B cell (primary cell): ENCODE results near the gene LDHAL6A. TPM values are rescaled to one million over a fixed set of nuclear protein-coding genes. Genes with fewer than 3 reads are reported as not detected.
A peak's percentile ranks its signal among the peaks of the same experiment; 100 is the strongest.

Source experiments
- ATAC-seq: fragments of 200-7000 bp; cut with Tn5 transposase; one replicate; pipeline ENCODE4 v1.10.0; 2021; ENCODE audit warnings: low read depth, mild to moderate bottlenecking, moderate number of reproducible peaks, moderate library complexity
- CTCF ChIA-PET: fragments of 350-600 bp; sonication (Branson Sonifier 250); formaldehyde crosslinking; loops from one replicate; lab custom pipeline; 2021; ENCODE audit warnings: antibody characterized with exemption, inconsistent platforms; lab: Charles Lee
- POLR2A ChIA-PET: fragments of 350-600 bp; sonication (Branson Sonifier 250); formaldehyde crosslinking; loops from one replicate; lab custom pipeline; 2021; ENCODE audit warnings: antibody characterized with exemption; lab: Charles Lee
- DNase-seq: peaks from one replicate; pipeline ENCODE4 v3.0.0; 2013
- H2AFZ ChIP-seq: 2 replicates; pipeline ENCODE4 v1.6.1; 2012; ENCODE audit warnings: mild to moderate bottlenecking, low read depth, low read length; ENCODE audit not compliant: insufficient read depth, poor library complexity, severe bottlenecking
- H3K27ac ChIP-seq, 2 donors: 1 replicate in 1 of 2; 2 replicates in 1 of 2; pipeline ENCODE4 v1.5.1; 2012 to 2013; ENCODE audit warnings: low read length in 2 of 2, mild to moderate bottlenecking in 2 of 2, moderate library complexity in 1 of 2
- H3K27me3 ChIP-seq, 4 experiments: fragments of 200-600 bp in 1 of 4; sonication (generic) in 1 of 4; replicated peaks in 1 of 4; 1 replicate in 2 of 4; 2 replicates in 2 of 4; pipeline versions ENCODE4 v1.6.1 to v1.7.0; 2013 to 2016; ENCODE audit warnings: low read length in 3 of 4, mild to moderate bottlenecking in 2 of 4, mixed read lengths in 1 of 4, moderate library complexity in 1 of 4; ENCODE audit not compliant: insufficient read depth in 4 of 4, control insufficient read depth in 3 of 4; ENCODE audit errors: control extremely low read depth in 1 of 4
- H3K36me3 ChIP-seq, 2 experiments: replicated peaks in 1 of 2; 1 replicate in 1 of 2; 2 replicates in 1 of 2; pipeline versions ENCODE4 v1.6.1 to v1.7.1; 2013; ENCODE audit warnings: low read length in 1 of 2; ENCODE audit not compliant: insufficient read depth in 2 of 2, control insufficient read depth in 1 of 2; ENCODE audit errors: control extremely low read depth in 1 of 2, extremely low read depth in 1 of 2
- H3K4me1 ChIP-seq, 2 donors: fragments of 200-600 bp in 1 of 2; sonication (generic) in 1 of 2; 1 replicate in 1 of 2; 2 replicates in 1 of 2; pipeline versions ENCODE4 v1.5.1 to v1.6.1; 2013 to 2017; ENCODE audit warnings: low read length in 2 of 2; ENCODE audit not compliant: control insufficient read depth in 2 of 2, insufficient read depth in 2 of 2
- H3K4me2 ChIP-seq: replicated peaks from 2 replicates; pipeline ENCODE3; 2012; ENCODE audit warnings: mild to moderate bottlenecking, low read depth, low read length; ENCODE audit not compliant: poor library complexity, severe bottlenecking
- H3K4me3 ChIP-seq, 5 experiments: fragments of 200-600 bp in 1 of 5; sonication (generic) in 1 of 5; 1 replicate in 3 of 5; 2 replicates in 2 of 5; pipeline versions ENCODE4 v1.5.1 to v1.7.0; 2011 to 2016; ENCODE audit warnings: low read length in 4 of 5, mild to moderate bottlenecking in 4 of 5, low read depth in 2 of 5, control low read depth in 1 of 5, moderate library complexity in 1 of 5; ENCODE audit not compliant: insufficient read depth in 1 of 5; ENCODE audit errors: control extremely low read depth in 1 of 5, extremely low read depth in 1 of 5
- H3K79me2 ChIP-seq: fragments of 200-600 bp; sonication (generic); one replicate; pipeline ENCODE4 v1.6.0; 2016; ENCODE audit warnings: low read length; ENCODE audit not compliant: control insufficient read depth, insufficient read depth
- H3K9ac ChIP-seq: fragments of 200-600 bp; sonication (generic); 2 replicates; pipeline ENCODE4 v1.6.1; 2017; ENCODE audit warnings: mild to moderate bottlenecking, low read length, moderate library complexity
- H3K9me3 ChIP-seq, 3 donors: one replicate each; pipeline versions ENCODE4 v1.6.1 to v1.7.1; 2013; ENCODE audit warnings: low read length in 2 of 3; ENCODE audit not compliant: control insufficient read depth in 2 of 3, insufficient read depth in 1 of 3; ENCODE audit errors: control extremely low read depth in 1 of 3
- H4K20me1 ChIP-seq: 2 replicates; pipeline ENCODE4 v1.6.0; 2012; ENCODE audit warnings: mild to moderate bottlenecking, low read length; ENCODE audit not compliant: insufficient read depth, control insufficient read depth, poor library complexity, severe bottlenecking
- H3K27ac Mint-ChIP-seq: one replicate; pipeline ENCODE4 v1.8.0; 2021; ENCODE audit warnings: mixed read lengths
- H3K27me3 Mint-ChIP-seq: one replicate; pipeline ENCODE4 v1.8.0; 2021; ENCODE audit warnings: mixed read lengths
- H3K4me1 Mint-ChIP-seq: one replicate; pipeline ENCODE4 v1.8.0; 2021; ENCODE audit warnings: mixed read lengths
- H3K4me3 Mint-ChIP-seq: one replicate; pipeline ENCODE4 v1.8.0; 2021; ENCODE audit warnings: mixed read lengths
- H3K9me3 Mint-ChIP-seq: one replicate; pipeline ENCODE4 v1.8.0; 2022; ENCODE audit warnings: mixed read lengths; ENCODE audit not compliant: insufficient read depth
- CTCF ChIP-seq: fragments of 200-600 bp; IDR thresholded peaks from one replicate; pipeline ENCODE4 v1.8.0; 2022; ENCODE audit warnings: antibody characterized with exemption, mild to moderate bottlenecking
- EZH2 ChIP-seq: IDR thresholded peaks from 2 replicates; pipeline ENCODE4 v1.6.1; 2012; ENCODE audit warnings: borderline replicate concordance, low read depth, mild to moderate bottlenecking, moderate library complexity, low read length; ENCODE audit not compliant: insufficient read depth, poor library complexity, severe bottlenecking
- WGBS: methylation state at CpG from one replicate; pipeline ENCODE4 v1.1.5; 2013; ENCODE audit warnings: missing lambda C conversion rate; ENCODE audit not compliant: insufficient coverage; 5-methylcytosine and 5-hydroxymethylcytosine counted together
- intact Hi-C: fragments of 100-400 bp; cut with micrococcal nuclease; formaldehyde crosslinking; loops from one replicate; pipeline ENCODE4 v1.10.0; 2022
- polyA plus RNA-seq: library from polyadenylated mRNA; depleted of rRNA; stranded (reverse); fragments of >200 nt; gene quantifications from 2 replicates; pipeline ENCODE4 v1.2.3, GENCODE V29; 2012
- total RNA-seq, 2 donors: library from RNA; stranded (reverse); fragments of 120-200 nt in 1 of 2; gene quantifications; 1 replicate in 1 of 2; 2 replicates in 1 of 2; pipeline versions ENCODE4 v1.2.3 to v1.2.4, GENCODE V29; 2013 to 2022

LDHAL6A gene
- total and polyA plus RNA-seq, 2 donors (not counting 1 experiment from before 2014, with no cell fraction given): 0.12 to 0.27 TPM

- Histone ChIP-seq H3K79me2 (peaks cover 76% of the 10 kb centered on the region), H3K4me1 (peaks cover 14% of the 10 kb centered on the region in 2 donors), H3K27ac (peak overlapping the region in 1 of 2 donors; percentile 47), H3K9me3 (no peaks in the 10 kb centered on the region), H3K36me3 (peaks cover 0 to 10% of the 10 kb centered on the region in 2 experiments), H3K9ac (no peak overlapping the region), H2AFZ (no peak overlapping the region), H3K4me3 (no peak overlapping the region), H4K20me1 (peaks cover 26% of the 10 kb centered on the region), H3K4me2 (no peak overlapping the region), H3K27me3 (no peaks in the 10 kb centered on the region)
- H3K4me1 Mint-ChIP-seq: peaks cover 47% of the 10 kb centered on the region
- DNase-seq (no peak), ATAC-seq (no peak)
- WGBS: no CpG with 5 or more reads among the region's 1 CpG
- no peaks in the 10 kb centered on the region for H3K27me3 Mint-ChIP-seq
- TF ChIP-seq CTCF (no peak), EZH2 (no peak)
- intact Hi-C loops: loop anchor here (10.0 kb wide), 1 partner anchor 279 kb away; the partner anchor contains the start of gene SAA2
- CTCF ChIA-PET: interaction anchor here (0.7 kb wide), 1 partner anchor 141 kb away, joined by 3 read pairs; no protein-coding TSS in a partner anchor
- H3K9me3 Mint-ChIP-seq: no peaks in the 10 kb centered on the region
- POLR2A ChIA-PET: interaction anchor here (0.7 kb wide), 2 partner anchors 22 to 80 kb away, joined by 7 read pairs; no protein-coding TSS in a partner anchor
- peak overlapping the region; percentile 26 for H3K4me3 Mint-ChIP-seq
- H3K27ac Mint-ChIP-seq: no peak overlapping the region
Observed at GRCh38 chr11:18524248-18524647, 68.6 kb downstream of the LDHAL6A start.

- POLR2A ChIA-PET: interaction anchor here (0.5 to 1.6 kb wide), 5 partner anchors 11 to 196 kb away, joined by 3 to 10 read pairs (median 4); partner anchors contain the start of genes LDHA and SPTY2D1
- DNase-seq (no peak), ATAC-seq (no peak)
- H3K4me3 Mint-ChIP-seq: peak overlapping the region; percentile 100
- no peaks in the 10 kb centered on the region for H3K9me3 Mint-ChIP-seq
- Histone ChIP-seq H3K9me3 (no peaks in the 10 kb centered on the region), H3K27me3 (no peaks in the 10 kb centered on the region), H4K20me1 (peaks cover 12% of the 10 kb centered on the region), H3K9ac (peak overlapping the region; percentile 88), H3K4me3 (peak overlapping the region; percentile 82 to 94 (median 84)), H3K36me3 (peaks cover 0 to 10% of the 10 kb centered on the region in 2 experiments), H3K79me2 (peaks cover 58% of the 10 kb centered on the region), H3K4me1 (peaks cover 14% of the 10 kb centered on the region in 2 donors), H3K4me2 (peak overlapping the region; percentile 76), H2AFZ (peak overlapping the region; percentile 83), H3K27ac (peak overlapping the region; percentile 97 to 99)
- no peaks in the 10 kb centered on the region for H3K27me3 Mint-ChIP-seq
- intact Hi-C loops: loop anchor here (1.0 to 10.0 kb wide), 9 partner anchors 61 to 513 kb away; partner anchors contain the start of genes GTF2H1, HPS5, SAA2 and SAAL1
- peaks cover 45% of the 10 kb centered on the region for H3K4me1 Mint-ChIP-seq
- H3K27ac Mint-ChIP-seq: peak overlapping the region; percentile 99
- TF ChIP-seq EZH2 (no peak), CTCF (no peak)
- 0% methylated on average over 2 of the region's 8 CpGs for WGBS
- CTCF ChIA-PET: interaction anchor here (0.8 to 1.5 kb wide), 4 partner anchors 108 to 420 kb away, joined by 3 to 5 read pairs (median 4); partner anchors contain the start of genes SAAL1 and SPTY2D1
Observed at GRCh38 chr11:18526130-18526520, 70.5 kb downstream of the LDHAL6A start.
